HG02870 (cell line): ENCODE measurements around the gene C9orf85.
"Not testable (repeated sequence)": the region's sequence is repeated elsewhere in the genome, so short reads cannot be mapped to it uniquely, and the experiment has no call there.

Experiments
- ATAC-seq: cut with Tn5 transposase; IDR thresholded peaks from one replicate; pipeline ENCODE4 v1.9.1; 2021; ENCODE audit warnings: mild to moderate bottlenecking, moderate library complexity; ENCODE audit not compliant: unreplicated experiment

The C9orf85 gene

DNA sequence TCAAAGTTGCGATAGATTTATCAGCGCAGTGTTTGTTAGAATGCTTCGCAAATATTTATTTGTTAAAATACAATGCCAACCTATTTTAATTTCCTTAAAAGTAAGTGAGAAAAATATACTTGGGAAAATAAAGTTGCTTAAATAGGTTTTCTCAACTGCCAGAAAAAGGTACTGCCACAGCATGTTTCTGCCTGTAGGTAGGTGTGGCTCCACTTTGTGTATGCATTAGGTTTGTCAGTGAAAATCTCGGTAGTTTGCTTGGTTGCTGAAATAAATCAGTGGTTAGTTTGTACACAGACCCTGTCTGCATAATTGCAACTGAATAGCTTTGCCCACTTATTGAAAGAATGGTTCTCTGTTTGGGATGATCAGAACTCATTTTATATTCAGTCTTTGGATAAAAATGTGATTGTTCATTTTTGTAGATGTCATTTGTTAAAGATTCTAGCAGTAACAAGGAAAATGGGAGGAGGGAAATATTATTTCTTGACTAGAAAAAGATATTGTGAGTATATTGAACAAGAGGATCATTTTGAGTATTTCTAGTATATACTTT lies 25.7 kb downstream of the C9orf85 start:
- ATAC-seq: no peak

DNA sequence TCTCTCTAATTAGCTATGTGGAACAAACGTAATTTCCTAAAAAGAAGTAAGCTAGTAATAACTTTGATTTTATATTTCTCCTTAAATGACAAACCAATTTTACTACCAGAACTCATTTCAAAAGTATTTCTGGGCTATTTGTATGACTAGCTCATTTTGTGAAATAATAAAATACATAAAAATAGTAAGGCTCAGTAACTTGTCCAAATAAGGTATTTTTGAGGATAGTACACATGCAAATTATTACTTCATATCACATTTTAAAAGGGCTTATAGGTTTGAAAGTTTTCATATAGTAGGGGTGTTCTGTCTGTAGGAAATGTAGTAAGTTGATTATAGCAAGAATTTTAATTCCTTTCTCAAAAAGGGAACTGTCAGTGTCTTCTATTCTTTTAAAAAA lies 26.5 kb downstream of the C9orf85 start:
- ATAC-seq: no peak

DNA sequence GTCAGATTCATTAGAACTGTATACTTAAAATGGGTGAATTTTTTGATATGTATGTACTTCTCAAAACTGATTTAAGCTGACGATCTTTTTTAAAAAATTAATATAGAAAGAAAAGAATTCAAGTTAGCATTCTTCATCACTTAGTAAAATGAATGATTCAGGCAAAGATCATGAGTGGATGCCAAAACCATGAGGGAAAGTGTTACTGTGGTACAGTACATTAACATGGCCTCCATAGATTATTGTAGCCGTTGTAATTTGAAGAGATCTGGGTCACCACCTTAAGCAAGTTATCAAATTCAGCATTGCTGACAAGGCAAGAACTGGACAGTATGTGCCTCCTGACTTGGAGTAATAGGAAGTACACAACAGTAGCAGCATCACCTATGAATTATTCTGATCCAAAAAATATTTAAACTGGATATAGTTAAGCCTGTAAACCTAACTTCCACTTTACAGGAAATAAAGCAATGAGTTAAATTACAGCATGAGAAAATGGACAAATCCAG lies 29.7 kb downstream of the C9orf85 start:
- ATAC-seq: no peak

DNA sequence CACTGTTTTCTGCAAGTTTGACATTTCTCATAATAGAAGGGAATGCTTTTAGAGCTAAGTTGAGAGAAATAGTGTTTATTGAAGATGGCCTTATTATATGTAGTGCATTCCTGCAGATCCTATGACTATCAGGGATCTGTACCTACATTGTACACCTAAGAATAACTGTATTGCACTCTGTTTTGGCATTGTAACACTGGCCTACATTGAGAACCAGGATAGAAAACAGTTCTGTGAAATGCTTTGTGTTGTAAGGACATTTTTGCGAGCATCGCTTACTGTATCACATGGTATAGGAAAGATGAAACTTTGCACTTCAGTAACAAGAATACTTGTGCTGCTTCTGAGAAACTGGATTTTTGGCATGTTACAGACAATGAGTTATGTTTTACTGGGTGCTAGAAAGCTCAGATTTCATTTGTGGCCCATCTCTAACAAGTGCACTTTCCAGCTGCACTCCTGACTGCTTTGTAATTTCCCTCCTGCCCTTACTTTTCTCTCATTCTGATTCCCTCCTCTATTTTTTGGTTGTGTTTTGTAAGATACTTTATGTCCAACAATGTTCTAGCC lies 30.6 kb downstream of the C9orf85 start:
- ATAC-seq: no peak

DNA sequence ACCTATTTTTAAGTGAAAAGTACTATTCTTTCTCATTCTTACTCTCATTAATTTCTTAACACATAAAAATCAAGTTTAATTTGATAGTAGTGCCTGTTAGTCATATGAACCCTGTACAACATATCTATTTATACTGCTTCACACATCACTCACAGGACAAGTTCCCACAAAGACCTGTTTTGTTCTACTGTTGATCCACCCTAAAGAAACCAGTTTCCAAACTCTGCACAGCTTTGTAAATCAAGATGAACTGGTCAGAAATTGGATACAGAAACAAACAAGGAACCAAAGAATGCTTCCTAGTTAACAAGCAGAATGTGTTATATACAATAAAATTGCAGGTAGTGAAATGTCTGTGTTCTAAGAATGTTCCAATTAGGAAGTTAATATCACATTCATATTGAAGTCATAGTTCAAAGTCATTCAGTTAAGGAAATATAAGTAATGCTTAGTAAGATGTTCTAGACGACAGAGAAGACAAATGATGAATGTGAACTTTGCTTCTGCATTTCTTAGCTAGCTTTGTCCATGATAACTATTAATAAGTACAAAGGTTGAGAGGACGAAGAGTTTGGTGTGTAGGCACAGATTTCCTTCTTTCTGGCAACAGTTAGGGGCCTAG lies 33.4 kb downstream of the C9orf85 start:
- ATAC-seq: no peak

DNA sequence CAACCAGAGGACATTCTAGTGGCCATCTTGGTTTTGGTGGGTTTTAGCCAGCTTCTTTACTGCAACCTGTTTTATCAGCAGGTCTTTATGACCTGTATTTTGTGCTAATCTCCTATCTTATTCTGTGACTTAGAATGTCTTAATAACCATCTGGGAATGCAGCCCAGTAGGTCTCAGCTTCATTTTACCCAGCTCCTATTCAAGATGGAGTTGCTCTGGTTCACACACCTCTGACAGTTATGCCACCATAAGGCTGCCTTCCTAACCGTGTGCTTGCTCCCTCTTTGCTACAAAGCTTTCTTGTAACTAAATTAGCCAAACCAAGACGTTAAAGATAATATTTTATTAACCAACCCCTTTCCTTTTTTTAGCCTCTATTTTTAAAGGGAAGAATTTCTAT lies 43.2 kb downstream of the C9orf85 start:
- not testable (repeated sequence) for ATAC-seq

DNA sequence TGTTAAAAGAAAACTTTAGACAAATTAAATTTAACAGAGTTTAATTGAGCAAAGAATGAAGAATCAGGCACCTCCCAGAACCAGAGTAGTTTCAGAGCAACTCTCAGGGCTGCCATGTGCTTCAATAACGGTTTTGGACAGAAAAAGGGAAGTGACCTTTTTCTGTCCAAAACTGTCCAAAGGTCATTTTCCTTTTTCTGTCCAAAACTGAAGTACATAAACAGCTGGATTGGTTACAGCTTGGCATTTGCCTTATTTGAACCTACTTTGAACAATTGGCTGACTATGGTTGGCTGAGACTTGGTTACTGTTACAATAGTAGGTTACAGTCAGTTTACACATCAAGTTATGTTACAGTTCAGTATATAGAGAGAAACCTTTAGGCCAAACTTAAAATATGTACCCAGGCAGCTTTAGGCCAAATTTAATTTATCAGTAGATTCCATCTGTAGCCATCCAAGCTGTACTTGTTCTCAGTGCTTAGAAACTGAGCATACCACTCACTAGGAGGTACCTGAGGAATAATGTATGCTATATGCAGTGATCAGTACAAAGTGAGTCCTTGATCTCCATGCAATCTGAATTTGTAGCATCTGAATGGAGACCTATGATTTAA lies 44.0 kb downstream of the C9orf85 start:
- ATAC-seq: peak; percentile 54

DNA sequence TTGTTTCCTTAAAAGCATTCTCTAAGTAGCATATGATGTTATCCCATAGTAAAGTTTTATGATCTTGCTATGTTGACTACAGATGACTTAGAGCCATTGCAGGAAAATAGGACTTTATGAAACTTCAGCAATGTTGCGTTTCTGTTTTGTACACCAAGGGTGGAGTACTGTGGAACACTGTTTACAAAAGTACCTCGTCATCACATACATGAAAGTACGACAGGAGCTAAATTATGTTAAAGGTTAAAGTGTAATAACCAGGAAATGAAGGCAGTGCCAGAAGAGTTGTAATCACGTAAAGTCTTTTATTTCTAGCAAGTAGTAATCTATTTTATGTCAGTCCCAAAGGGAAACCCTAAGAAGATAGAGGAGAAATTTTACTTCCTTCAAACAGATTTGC lies 50.9 kb downstream of the C9orf85 start:
- ATAC-seq: no peak

DNA sequence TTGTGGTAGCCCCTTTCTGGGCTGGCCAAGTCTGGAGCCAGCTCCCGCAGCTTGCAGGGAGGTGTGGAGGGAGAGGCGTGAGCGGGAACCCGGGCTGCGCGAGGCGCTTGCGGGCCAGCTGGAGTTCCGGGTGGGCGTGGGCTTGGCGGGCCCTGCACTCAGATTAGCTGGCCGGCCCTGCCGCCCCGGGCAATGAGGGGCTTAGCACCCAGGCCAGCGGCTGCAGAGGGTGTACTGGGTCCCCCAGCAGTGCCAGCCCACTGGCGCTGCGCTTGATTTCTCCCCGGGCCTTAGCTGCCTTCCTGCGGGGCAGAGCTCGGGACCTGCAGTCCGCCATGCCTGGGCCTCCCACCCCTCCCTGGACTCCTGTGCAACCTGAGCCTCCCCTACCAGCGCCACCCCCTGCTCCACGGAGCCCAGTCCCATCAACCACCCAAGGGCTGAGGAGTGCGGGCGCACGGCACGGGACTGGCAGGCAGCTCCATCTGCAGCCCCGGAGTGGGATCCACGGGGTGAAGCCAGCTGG lies 52.1 kb downstream of the C9orf85 start:
- ATAC-seq: not testable (repeated sequence)

DNA sequence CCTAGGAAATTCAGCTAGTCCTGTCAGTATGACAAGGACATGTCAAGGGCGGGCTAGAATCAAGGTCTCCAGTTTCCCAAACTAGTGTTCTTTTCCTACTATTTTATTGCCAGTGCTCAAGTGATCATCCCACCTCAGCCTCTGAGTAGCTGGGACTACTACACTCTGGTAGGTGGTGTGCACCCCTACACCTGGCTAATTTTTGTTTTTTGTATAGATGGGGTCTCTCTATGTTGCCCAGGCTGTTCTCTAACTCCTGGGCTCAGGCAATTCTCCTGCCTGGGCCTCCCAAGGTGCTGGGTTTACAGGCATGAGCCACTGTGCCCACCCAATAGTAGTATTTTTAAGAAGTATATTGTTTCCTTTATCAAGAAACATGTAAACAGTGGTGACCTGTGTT lies 54.0 kb downstream of the C9orf85 start:
- ATAC-seq: no peak

DNA sequence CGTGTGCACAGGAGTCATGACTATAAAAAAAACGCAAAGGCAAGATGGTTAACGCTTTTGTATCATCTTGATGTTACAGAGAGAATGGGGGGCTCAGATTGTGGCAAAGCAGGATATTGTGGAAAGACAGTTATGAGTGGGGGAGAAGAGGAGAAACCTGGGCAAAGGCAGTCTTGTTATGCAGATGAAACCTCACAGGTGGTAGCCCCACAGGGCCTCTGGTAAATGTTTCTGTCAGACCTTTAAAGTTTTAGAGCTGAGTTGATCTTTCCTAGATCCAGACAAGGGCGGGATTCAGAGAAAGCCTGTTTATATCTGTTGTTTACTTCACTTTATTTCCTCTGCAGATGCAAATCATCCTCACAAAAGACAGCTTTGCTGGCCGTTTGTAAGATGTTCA lies 55.2 kb downstream of the C9orf85 start:
- ATAC-seq: no peak

DNA sequence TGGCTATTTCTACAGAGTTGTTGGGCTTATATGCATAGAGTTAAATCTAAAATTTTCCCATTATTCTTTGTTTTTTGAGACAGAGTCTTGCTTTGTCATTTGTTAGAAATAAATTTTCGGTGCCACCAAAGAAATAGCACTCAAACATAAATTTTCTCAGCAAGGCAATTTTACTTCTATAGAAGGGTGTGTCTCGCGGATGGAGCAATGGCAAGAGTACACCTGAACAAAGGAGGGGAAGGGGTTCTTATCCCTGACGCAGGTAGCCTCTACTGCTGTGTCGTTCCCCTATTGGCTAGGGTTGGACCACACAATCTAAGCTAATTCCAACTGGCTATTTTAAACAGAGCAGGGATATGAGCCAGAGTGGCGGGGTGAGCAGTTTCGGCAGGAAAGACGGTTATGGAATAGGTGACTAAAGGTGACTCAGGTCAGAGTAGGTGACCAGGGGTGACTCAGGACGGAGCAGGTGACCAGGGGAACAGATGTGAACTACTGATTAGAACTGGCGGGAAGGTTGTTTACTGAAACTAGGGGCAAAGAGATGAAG lies 57.2 kb downstream of the C9orf85 start:
- ATAC-seq: no peak

DNA sequence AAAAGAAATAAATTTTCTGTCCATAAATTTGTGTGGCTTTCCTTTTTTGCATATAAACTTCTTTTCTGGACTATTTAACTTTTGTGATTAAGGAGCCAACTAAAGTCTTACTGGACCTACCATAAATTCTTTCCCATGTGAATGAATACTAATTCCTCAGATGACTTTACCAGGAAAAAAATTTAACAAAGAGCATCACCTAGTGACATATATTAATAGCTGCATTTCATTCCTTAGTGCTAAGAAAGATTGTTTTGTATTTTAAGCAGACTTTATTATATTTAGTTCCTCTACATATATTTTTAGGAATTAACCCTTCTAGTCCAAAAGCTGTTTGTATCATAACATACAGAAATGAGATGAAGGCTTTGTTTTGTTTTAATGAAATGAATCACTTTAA lies 64.4 kb downstream of the C9orf85 start:
- ATAC-seq: no peak

DNA sequence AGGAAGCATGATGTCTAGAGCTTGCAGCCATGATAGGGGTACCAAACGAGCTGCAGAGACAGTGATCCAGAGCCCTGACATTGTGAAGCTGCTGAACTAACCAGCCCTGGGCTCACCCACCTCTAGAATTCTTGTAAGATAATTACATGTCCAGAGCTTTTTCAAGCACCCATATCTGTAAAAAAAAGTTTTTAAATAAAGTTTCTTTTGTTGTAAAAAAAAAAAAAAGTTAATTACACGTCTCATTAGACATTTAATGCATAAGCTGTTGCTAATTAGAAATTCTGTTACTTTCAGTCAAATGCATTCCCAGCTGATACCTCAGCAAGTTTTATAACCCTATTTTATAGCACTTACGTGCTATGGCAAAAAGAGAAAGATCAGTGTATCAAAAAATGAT lies 65.6 kb downstream of the C9orf85 start:
- no peak for ATAC-seq

DNA sequence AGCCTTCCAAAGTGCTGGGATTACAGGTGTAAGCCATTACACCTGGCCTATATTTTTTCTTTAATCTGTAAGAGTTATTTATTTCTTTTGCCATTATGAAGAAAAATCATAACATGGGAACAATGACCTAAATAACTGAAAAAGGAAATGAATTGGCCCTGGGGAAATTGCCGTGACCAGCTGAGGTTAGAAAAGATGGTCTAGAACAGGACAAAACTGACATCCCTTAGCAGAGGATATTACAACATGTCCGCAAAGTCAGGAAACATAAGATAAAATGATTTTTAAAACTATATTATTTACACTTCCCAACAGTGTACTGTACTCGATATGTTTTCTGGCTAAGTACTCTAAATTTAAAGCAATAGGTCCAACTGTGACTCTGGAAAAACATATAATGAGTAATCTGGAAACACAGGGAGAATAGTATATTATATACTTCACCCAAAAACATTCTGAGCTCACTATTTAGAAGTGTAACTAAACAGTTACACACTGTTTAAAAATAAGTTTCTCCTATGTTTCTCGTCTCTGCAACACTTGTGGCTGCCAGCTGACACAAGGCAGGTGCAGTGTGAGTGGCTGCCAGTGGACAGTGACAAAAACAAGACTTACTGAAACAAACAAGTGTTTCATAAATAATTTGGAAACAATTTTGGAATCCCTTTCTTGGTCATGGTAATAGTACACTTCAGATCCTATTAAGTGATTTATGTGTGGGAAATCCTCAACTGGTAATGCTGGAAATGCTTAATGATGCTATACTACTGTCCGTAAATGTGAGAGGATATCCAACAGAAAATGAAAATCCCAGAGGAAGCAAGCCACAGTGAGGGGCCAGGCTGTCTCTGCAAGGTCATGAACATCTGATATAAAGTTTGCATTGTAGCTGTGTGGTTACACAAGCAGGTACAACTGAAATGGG lies 69.1 kb downstream of the C9orf85 start:
- ATAC-seq: no peak

DNA sequence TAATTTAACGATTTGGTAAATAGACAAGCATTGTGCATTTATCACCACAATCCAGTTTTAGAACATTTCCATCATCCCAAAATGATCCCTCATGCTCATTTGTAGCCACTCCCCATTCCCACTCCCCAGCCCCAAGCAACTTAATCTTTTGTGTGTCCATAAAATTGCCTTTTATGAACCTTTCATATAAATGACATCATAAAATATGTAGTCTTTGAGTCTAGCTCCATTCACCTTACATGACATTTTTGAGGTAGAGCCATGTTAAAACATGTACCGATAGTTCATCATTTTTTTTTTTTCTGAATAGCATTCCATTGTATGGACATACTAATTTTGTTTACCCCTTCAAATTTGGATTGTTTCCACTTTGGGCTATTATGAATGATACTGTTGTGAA lies 70.5 kb downstream of the C9orf85 start:
- ATAC-seq: no peak

DNA sequence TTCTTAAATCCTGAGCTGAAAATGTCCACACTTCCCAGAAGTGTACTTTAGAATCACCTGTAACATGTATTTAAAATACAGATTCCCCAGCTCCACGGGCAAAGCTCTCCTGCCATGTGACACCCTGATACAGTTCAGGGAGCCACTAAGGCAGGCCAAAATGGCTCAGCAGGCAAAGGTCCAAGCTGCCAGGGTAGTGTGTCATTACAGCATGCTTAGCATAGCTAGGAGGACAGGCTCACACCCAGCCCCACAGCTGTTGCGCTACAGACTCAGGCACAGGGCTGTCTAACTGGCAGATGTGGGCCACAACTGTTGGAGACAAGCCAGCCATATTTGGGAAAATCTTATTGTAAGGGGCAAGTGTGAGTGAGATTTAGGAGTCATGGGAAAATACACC lies 73.0 kb downstream of the C9orf85 start:
- no peak for ATAC-seq

DNA sequence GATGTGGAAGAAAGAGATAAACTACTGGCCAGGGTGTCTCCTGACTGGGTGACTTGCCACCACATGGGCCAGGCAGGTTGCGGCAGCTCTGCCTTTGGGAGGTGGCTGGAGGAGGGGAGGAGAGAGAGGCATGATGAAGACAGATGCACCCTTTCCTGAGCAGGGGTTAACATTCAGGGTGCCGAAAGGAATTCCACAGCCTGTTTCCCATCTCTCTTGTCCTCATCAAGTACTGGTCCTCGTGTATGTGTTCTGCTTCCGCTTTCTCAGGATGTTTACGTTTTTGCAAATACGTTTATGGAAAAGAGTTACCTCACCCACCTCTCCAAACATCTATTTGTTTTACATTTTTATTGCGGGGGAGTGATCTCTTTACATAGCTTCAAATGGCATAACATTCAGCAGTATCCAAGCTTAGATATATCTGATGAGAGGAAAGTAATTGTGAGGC lies 73.4 kb downstream of the C9orf85 start:
- no peak for ATAC-seq

DNA sequence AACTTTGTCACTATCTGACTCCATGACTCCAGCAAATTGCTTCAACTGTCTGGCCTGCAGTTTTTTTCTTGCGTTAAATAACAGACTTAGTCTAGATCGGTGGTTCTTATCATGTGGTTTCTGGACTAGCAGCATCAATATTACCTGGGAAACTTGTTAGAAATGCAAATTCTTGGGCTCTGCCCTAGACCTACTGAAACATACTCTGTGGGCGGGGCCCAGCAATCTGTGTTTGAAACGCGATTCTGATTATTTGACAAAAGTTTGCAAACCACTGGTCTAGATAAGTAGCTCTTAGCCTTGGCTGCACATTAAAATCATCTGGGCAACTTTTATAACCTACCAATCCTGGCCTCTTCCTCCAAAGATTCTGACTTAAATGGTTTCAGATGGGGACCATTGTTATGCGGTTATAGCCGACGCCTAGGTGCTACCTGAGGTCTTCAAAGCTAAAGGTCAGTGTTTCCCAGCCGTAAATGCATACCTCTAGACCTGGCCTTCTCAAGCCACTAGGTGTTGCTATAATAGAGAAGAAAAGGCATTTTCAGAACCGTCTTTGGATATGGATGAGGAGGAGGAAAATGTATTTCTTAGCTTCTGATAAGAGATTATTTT lies 74.0 kb downstream of the C9orf85 start:
- no peak for ATAC-seq

DNA sequence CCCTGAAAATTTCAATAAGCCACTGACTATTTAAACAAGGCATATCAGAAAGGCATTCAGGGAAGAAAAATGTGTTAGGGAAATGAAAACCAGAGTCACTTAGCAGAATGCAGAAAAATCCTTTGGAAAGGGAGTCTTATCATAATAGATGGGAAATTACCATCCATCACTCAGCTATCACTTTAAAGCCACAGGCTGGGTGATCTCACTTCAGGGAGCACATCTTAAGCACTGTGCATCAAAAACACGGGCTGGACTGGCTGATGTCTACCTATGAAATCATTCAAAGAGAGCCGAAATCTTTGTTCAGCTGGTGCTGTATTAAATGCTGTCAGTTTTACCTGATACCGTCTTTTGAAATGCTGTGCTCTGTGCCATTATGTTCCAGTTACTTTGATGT lies 75.5 kb downstream of the C9orf85 start:
- no peak for ATAC-seq
